SU-DHL-6 (cell line): Measurements from ENCODE around the gene FADS6.

Experiments
- H2AFZ ChIP-seq: fragments of 200-600 bp; sonication (generic); 2 replicates; pipeline ENCODE4 v1.6.1; 2014; ENCODE audit warnings: low read depth, mild to moderate bottlenecking, moderate library complexity, mixed read lengths, antibody characterized with exemption, low read length; ENCODE audit not compliant: severe bottlenecking
- H3F3A ChIP-seq: fragments of 200-600 bp; shearing (Covaris generic); 2 replicates; pipeline ENCODE4 v1.6.0; 2016; ENCODE audit warnings: antibody characterized with exemption, mild to moderate bottlenecking; ENCODE audit not compliant: insufficient read depth
- H3K27ac ChIP-seq: fragments of 200-600 bp; sonication (generic); 2 replicates; pipeline ENCODE4 v1.5.1; 2016; ENCODE audit warnings: low read depth, mild to moderate bottlenecking, low read length, moderate library complexity, mixed read lengths
- H3K27me3 ChIP-seq: fragments of 200-600 bp; sonication (generic), shearing (Covaris generic); 2 replicates; pipeline ENCODE4 v1.6.0; 2014; ENCODE audit warnings: mild to moderate bottlenecking, low read length
- H3K36me3 ChIP-seq: fragments of 200-600 bp; sonication (generic); 2 replicates; pipeline ENCODE4 v1.6.1; 2014; ENCODE audit warnings: mild to moderate bottlenecking, low read length, mixed read lengths
- H3K4me2 ChIP-seq: fragments of 300-600, 200-600 bp; shearing (Covaris generic), sonication (generic); 2 replicates; pipeline ENCODE4 v1.6.0; 2014; ENCODE audit warnings: low read length, low read depth, mild to moderate bottlenecking; ENCODE audit not compliant: poor library complexity, severe bottlenecking
- H3K4me3 ChIP-seq: fragments of 200-600 bp; sonication (generic); 2 replicates; pipeline ENCODE4 v1.5.1; 2014; ENCODE audit warnings: antibody characterized with exemption, low read length, mild to moderate bottlenecking, mixed read lengths; ENCODE audit not compliant: insufficient read depth, poor library complexity, severe bottlenecking
- H3K79me2 ChIP-seq: fragments of 200-600 bp; sonication (generic); 2 replicates; pipeline ENCODE4 v1.6.1; 2014; ENCODE audit warnings: mild to moderate bottlenecking, low read length, moderate library complexity; ENCODE audit not compliant: insufficient read depth
- H3K9ac ChIP-seq: fragments of 200-600 bp; sonication (generic); 2 replicates; pipeline ENCODE4 v1.7.0; 2014; ENCODE audit warnings: mild to moderate bottlenecking, low read length
- H3K9me2 ChIP-seq: fragments of 200-600 bp; sonication (generic); replicated peaks from 2 replicates; pipeline ENCODE4 v1.6.1; 2014; ENCODE audit warnings: low read length; ENCODE audit not compliant: insufficient read depth
- H3K9me3 ChIP-seq: fragments of 200-600 bp; sonication (generic); 2 replicates; pipeline ENCODE4 v1.6.1; 2014; ENCODE audit warnings: low read length, mixed read lengths; ENCODE audit not compliant: insufficient read depth
- H4K20me1 ChIP-seq: fragments of 200-600 bp; sonication (generic); 2 replicates; pipeline ENCODE4 v1.6.1; 2014; ENCODE audit warnings: low read depth, mild to moderate bottlenecking, antibody characterized with exemption, low read length, moderate library complexity, mixed read lengths
- EZH2phosphoT487 ChIP-seq: fragments of 200-600 bp; sonication (generic), shearing (Covaris generic); conservative IDR thresholded peaks from 2 replicates; pipeline ENCODE4 v1.6.1; 2018; ENCODE audit warnings: mild to moderate bottlenecking, antibody characterized with exemption, low read length, moderate library complexity, mixed read lengths
- TF ChIP-seq, protein P1 (sequence below): fragments of 200-600 bp; sonication (generic); IDR thresholded peaks from one replicate; pipeline ENCODE4 v1.5.1; 2017; ENCODE audit warnings: antibody characterized with exemption, mild to moderate bottlenecking, low read length, moderate library complexity; ENCODE audit not compliant: insufficient read depth, poor library complexity, severe bottlenecking

Gene FADS6

DNA sequence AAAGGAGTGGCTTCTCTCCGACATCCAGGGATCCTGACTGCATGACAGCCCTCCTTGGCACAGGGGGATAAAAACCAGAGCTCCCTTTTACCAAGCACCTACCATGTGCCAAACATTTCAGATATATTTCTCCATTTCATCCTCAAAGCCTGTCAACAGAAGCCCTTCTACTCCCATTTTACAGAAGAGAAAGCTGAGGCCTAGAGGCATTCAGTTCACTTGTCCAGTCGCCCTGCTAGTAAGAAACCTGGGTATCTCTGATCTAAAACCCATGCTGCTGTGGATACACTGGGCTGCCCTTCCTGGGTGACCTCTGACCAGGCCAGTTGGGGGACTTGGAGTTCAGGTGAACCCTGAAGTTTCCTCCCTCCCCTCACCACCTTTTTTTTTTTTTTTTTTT lies 14.8 kb downstream of the FADS6 start:
- no peaks in the 10 kb centered on the region for H3K79me2 ChIP-seq
- H3K9me3 ChIP-seq: no peaks in the 10 kb centered on the region
- no peaks in the 10 kb centered on the region for H3K36me3 ChIP-seq
- H4K20me1 ChIP-seq: no peaks in the 10 kb centered on the region
- H3K4me2 ChIP-seq: no peak overlapping the region
- no peaks in the 10 kb centered on the region for H3K9me2 ChIP-seq
- H3K9ac ChIP-seq: no peak overlapping the region
- no peak for TF ChIP-seq EZH2phosphoT487
- TF ChIP-seq, protein P1, sequence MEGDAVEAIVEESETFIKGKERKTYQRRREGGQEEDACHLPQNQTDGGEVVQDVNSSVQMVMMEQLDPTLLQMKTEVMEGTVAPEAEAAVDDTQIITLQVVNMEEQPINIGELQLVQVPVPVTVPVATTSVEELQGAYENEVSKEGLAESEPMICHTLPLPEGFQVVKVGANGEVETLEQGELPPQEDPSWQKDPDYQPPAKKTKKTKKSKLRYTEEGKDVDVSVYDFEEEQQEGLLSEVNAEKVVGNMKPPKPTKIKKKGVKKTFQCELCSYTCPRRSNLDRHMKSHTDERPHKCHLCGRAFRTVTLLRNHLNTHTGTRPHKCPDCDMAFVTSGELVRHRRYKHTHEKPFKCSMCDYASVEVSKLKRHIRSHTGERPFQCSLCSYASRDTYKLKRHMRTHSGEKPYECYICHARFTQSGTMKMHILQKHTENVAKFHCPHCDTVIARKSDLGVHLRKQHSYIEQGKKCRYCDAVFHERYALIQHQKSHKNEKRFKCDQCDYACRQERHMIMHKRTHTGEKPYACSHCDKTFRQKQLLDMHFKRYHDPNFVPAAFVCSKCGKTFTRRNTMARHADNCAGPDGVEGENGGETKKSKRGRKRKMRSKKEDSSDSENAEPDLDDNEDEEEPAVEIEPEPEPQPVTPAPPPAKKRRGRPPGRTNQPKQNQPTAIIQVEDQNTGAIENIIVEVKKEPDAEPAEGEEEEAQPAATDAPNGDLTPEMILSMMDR: no peak
- H3K4me3 ChIP-seq: no peak overlapping the region
- no peak overlapping the region for H3K27ac ChIP-seq
- no peaks in the 10 kb centered on the region; the same call in 1 of the 2 replicates for H3F3A ChIP-seq
- H2AFZ ChIP-seq: no peak overlapping the region
- H3K27me3 ChIP-seq: no peaks in the 10 kb centered on the region

DNA sequence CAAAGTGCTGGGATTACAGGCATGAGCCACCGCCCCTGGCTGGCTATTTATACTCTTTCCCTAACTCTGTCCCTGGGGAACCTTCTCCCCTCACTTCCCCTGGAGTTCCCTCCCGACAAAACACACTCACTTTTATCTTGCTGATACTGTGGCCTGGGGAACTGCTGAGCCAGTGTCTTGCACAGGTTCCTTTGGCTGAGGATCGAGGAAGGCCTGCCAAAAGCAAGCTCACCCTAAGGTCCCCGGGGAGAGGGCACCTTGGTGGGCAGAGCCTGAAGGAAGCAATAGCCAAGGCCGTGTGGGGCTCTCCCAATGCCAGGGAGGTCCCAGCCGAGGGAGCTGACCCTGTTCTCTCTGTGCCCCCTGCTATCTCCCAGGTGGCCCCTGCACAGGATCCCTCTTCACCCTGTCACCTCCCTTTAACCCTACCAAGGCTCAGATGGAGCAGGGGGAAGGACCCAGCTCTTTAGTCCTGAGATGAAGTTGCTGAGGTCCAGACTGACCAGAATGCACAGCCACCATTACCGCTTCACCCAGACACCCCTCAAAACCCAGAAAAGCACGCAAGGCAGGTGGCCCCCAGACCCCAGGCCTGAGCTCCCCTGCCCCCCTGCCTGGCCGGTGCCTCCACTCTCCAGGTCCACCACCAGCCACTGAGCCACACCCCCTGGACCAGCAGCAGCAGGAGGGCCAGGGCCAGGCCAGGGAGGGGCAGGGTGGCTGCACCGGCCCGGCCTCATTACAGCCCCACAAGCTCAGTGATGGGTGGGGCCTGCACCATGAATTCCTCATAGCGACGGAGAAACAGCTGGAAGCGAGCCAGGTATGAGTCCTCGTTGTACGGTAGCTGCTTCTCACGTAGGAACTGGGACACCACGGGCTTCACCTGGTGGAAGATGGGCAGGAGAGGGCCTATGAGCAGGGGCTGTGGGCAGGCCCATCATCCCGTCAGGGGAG lies 15.6 kb downstream of the FADS6 start:
- TF ChIP-seq, protein P1: no peak
- TF ChIP-seq EZH2phosphoT487: no peak
- no peak overlapping the region for H3K4me2 ChIP-seq
- H3K9me3 ChIP-seq: no peaks in the 10 kb centered on the region
- no peak overlapping the region for H3K27ac ChIP-seq
- no peaks in the 10 kb centered on the region for H3K9me2 ChIP-seq
- no peak overlapping the region for H3K4me3 ChIP-seq
- no peaks in the 10 kb centered on the region for H3K36me3 ChIP-seq
- H3K9ac ChIP-seq: no peak overlapping the region
- H3F3A ChIP-seq: no peaks in the 10 kb centered on the region; the same call in 1 of the 2 replicates
- H3K79me2 ChIP-seq: no peaks in the 10 kb centered on the region
- no peaks in the 10 kb centered on the region for H3K27me3 ChIP-seq
- no peak overlapping the region for H2AFZ ChIP-seq
- H4K20me1 ChIP-seq: no peaks in the 10 kb centered on the region

DNA sequence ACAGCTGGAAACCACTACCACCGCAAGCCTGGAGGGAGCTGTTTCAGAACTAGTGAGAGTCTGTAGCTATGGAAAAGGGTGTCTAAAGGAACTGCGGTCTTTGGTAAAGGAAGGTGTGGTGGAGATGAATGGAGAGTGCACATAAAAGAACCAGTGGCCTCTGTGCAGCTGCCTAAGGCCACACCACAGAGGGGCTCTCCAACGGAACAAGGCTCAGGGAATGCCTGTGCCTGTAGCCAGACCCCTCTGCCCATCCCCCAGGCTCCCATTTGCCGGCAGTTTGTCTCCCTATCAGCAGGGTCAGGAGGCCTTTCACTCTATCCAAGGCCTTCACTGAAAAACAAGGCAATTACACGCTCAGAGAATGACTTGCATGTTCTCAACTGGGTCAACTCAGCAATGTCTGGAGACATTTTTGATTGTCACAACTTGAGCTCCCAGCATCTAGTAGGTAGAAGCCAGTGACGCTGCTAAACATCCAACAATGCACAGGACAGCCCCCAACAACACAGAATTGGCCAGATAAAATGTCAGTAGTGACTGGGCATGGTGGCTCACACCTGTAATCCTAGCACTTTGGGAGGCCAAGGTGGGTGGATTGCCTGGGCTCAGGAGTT lies 17.3 kb downstream of the FADS6 start:
- H4K20me1 ChIP-seq: no peaks in the 10 kb centered on the region
- no peaks in the 10 kb centered on the region for H3K9me2 ChIP-seq
- no peaks in the 10 kb centered on the region; the same call in 1 of the 2 replicates for H3F3A ChIP-seq
- no peaks in the 10 kb centered on the region for H3K36me3 ChIP-seq
- TF ChIP-seq, protein P1: no peak
- no peak for TF ChIP-seq EZH2phosphoT487
- H2AFZ ChIP-seq: no peak overlapping the region
- no peaks in the 10 kb centered on the region for H3K79me2 ChIP-seq
- no peaks in the 10 kb centered on the region for H3K27me3 ChIP-seq
- H3K4me2 ChIP-seq: no peak overlapping the region
- no peak overlapping the region for H3K9ac ChIP-seq
- no peaks in the 10 kb centered on the region for H3K9me3 ChIP-seq
- no peak overlapping the region for H3K4me3 ChIP-seq
- no peak overlapping the region for H3K27ac ChIP-seq
